HepG2 (cell line): ENCODE measurements around the gene PLA2G12A. TPM values are rescaled to one million over a fixed set of nuclear protein-coding genes. Genes with fewer than 3 reads are reported as not detected.

Source experiments
- NFE2 ChIP-seq: sonication (generic); formaldehyde crosslinking; IDR thresholded peaks from 2 replicates; pipeline ENCODE4 v1.4.0; 2020; ENCODE audit warnings: missing genetic modification reagents
- RFX5 ChIP-seq: IDR thresholded peaks from 2 replicates; pipeline ENCODE4 v1.6.1; 2011; ENCODE audit warnings: low read depth, low read length, improper control_type of control experiment
- SCMH1 ChIP-seq: sonication (generic); formaldehyde crosslinking; IDR thresholded peaks from 2 replicates; pipeline ENCODE4 v1.9.0; 2021; ENCODE audit warnings: missing genetic modification reagents, mild to moderate bottlenecking, borderline replicate concordance
- SRF ChIP-seq: IDR thresholded peaks from 2 replicates; pipeline ENCODE4 v1.6.1; 2011; ENCODE audit warnings: mild to moderate bottlenecking, low read depth, low read length, moderate library complexity
- TOPORS ChIP-seq: sonication (generic); formaldehyde crosslinking; IDR thresholded peaks from 2 replicates; pipeline ENCODE4 v1.8.0; 2023; ENCODE audit warnings: mild to moderate bottlenecking, missing genetic modification reagents
- ZNF33A ChIP-seq: sonication (generic); formaldehyde crosslinking; IDR thresholded peaks from 2 replicates; pipeline ENCODE4 v1.5.1; 2020; ENCODE audit warnings: missing genetic modification reagents, mild to moderate bottlenecking, moderate library complexity, borderline replicate concordance
- ZNF615 ChIP-seq: sonication (generic); formaldehyde crosslinking; IDR thresholded peaks from 2 replicates; pipeline ENCODE4 v1.5.0; 2020; ENCODE audit warnings: mild to moderate bottlenecking, missing genetic modification reagents, borderline replicate concordance
- ZNF850 ChIP-seq: sonication (generic); formaldehyde crosslinking; conservative IDR thresholded peaks from 2 replicates; pipeline ENCODE4 v1.9.0; 2021; ENCODE audit warnings: mild to moderate bottlenecking, missing genetic modification reagents
- polyA plus RNA-seq, 8 experiments: library from polyadenylated mRNA; depleted of rRNA in 3 of 8; stranded (reverse) in 7 of 8; unstranded in 1 of 8; fragments of >200 nt; fragmentation: Illumina TruSeq in 4 of 8; extraction: Trizol in 4 of 8; gene quantifications; 2 replicates each; pipeline versions ENCODE4 v1.2.1 to v1.2.3, GENCODE V29; 2011 to 2016; ENCODE audit warnings: low read depth in 4 of 8, missing spikeins in 1 of 8, mixed read lengths in 1 of 8; ENCODE audit not compliant: insufficient read depth in 1 of 8
- total RNA-seq, 5 experiments: library from RNA; depleted of rRNA; stranded (reverse); fragments of >200 nt; fragmentation: Illumina TruSeq; extraction: Trizol; gene quantifications; 2 replicates each; pipeline ENCODE4 v1.2.3, GENCODE V29; 2016; ENCODE audit warnings: low read depth in 1 of 5
- TF ChIP-seq, protein P1 (sequence below): sonication (generic); formaldehyde crosslinking; conservative IDR thresholded peaks from 2 replicates; pipeline ENCODE4 v1.8.1; 2023; ENCODE audit warnings: missing genetic modification reagents
- TF ChIP-seq, protein P2 (sequence below): sonication (generic); formaldehyde crosslinking; IDR thresholded peaks from 2 replicates; pipeline ENCODE4 v1.4.0; 2020; ENCODE audit warnings: mild to moderate bottlenecking, missing genetic modification reagents
- TF ChIP-seq, protein P3 (sequence below): sonication (generic); formaldehyde crosslinking; conservative IDR thresholded peaks from 2 replicates; pipeline ENCODE4 v1.8.0; 2022; ENCODE audit warnings: missing genetic modification reagents
- TF ChIP-seq, protein P4 (sequence below): IDR thresholded peaks from 2 replicates; pipeline ENCODE4 v1.4.0; 2020; ENCODE audit warnings: mild to moderate bottlenecking, missing genetic modification reagents
- TF ChIP-seq, protein P5 (sequence below): sonication (generic); formaldehyde crosslinking; IDR thresholded peaks from 2 replicates; pipeline ENCODE4 v1.5.0; 2020; ENCODE audit warnings: missing genetic modification reagents
- TF ChIP-seq, protein P6 (sequence below): sonication (generic); formaldehyde crosslinking; IDR thresholded peaks from 2 replicates; pipeline ENCODE4 v1.8.0; 2022; ENCODE audit warnings: mild to moderate bottlenecking, missing genetic modification reagents

The PLA2G12A gene
- total and polyA plus RNA-seq, 2 of the 13 experiments (the other 11 are each of a cell fraction or from before 2014, with no cell fraction given): 61.2 to 64.0 TPM

DNA sequence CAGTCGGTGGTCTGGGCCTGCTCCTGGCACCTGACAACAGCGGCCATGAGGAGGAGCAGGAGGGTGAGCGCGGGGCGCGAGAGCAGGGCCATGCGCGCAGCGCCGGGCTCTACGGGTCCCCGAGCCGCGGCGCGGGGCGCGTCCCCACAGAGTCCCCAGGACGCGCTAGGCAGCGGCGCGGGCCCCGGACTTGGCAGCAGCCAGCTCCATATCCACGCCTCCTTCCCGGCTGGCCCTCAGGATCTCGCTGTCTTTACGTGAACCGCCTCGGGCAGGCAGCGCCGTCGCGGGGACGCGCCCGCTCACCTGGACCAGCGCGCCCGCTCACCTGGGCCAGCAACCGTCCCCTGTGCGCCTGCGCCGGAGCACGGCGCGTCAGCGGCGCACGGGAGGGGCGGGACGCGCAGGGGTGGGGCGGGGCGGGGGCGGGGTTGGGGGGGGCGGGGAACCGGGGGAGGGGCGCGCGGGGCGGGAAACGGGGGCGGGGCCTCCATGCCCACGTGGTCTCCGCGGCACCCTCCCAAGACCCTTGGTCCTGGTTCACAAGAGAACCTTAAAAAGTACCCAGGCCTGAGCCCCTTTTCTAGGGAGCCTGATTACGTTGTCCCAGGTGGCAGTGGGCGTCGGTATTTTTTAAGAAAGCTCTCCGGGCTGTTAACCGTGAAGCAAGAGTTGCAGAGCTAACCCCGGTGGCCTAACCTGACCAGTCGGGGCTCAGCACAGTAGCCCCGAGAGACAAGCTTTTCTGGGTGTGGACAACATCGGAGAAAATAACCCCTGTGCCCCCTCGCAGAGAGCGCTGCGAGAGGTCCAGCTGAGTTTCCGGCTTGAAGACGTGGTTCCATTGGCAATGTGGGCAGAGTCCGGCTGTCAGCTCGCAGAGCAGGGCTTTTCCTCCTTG is at the start of gene PLA2G12A (continued):
- TF ChIP-seq, protein P1, sequence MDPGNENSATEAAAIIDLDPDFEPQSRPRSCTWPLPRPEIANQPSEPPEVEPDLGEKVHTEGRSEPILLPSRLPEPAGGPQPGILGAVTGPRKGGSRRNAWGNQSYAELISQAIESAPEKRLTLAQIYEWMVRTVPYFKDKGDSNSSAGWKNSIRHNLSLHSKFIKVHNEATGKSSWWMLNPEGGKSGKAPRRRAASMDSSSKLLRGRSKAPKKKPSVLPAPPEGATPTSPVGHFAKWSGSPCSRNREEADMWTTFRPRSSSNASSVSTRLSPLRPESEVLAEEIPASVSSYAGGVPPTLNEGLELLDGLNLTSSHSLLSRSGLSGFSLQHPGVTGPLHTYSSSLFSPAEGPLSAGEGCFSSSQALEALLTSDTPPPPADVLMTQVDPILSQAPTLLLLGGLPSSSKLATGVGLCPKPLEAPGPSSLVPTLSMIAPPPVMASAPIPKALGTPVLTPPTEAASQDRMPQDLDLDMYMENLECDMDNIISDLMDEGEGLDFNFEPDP (CRISPR knock-in tag): no peak
- TF ChIP-seq, protein P2, sequence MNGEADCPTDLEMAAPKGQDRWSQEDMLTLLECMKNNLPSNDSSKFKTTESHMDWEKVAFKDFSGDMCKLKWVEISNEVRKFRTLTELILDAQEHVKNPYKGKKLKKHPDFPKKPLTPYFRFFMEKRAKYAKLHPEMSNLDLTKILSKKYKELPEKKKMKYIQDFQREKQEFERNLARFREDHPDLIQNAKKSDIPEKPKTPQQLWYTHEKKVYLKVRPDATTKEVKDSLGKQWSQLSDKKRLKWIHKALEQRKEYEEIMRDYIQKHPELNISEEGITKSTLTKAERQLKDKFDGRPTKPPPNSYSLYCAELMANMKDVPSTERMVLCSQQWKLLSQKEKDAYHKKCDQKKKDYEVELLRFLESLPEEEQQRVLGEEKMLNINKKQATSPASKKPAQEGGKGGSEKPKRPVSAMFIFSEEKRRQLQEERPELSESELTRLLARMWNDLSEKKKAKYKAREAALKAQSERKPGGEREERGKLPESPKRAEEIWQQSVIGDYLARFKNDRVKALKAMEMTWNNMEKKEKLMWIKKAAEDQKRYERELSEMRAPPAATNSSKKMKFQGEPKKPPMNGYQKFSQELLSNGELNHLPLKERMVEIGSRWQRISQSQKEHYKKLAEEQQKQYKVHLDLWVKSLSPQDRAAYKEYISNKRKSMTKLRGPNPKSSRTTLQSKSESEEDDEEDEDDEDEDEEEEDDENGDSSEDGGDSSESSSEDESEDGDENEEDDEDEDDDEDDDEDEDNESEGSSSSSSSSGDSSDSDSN (CRISPR knock-in tag): peak; percentile 88
- TF ChIP-seq SRF (no peak), NFE2 (CRISPR knock-in tag) (no peak), ZNF33A (CRISPR knock-in tag) (no peak), ZNF850 (CRISPR knock-in tag) (no peak), TOPORS (CRISPR knock-in tag) (peak; percentile 93), RFX5 (no peak), ZNF615 (CRISPR knock-in tag) (no peak), SCMH1 (CRISPR knock-in tag) (no peak)
- TF ChIP-seq, protein P3, sequence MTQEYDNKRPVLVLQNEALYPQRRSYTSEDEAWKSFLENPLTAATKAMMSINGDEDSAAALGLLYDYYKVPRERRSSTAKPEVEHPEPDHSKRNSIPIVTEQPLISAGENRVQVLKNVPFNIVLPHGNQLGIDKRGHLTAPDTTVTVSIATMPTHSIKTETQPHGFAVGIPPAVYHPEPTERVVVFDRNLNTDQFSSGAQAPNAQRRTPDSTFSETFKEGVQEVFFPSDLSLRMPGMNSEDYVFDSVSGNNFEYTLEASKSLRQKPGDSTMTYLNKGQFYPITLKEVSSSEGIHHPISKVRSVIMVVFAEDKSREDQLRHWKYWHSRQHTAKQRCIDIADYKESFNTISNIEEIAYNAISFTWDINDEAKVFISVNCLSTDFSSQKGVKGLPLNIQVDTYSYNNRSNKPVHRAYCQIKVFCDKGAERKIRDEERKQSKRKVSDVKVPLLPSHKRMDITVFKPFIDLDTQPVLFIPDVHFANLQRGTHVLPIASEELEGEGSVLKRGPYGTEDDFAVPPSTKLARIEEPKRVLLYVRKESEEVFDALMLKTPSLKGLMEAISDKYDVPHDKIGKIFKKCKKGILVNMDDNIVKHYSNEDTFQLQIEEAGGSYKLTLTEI (CRISPR knock-in tag): no peak
- TF ChIP-seq, protein P4, sequence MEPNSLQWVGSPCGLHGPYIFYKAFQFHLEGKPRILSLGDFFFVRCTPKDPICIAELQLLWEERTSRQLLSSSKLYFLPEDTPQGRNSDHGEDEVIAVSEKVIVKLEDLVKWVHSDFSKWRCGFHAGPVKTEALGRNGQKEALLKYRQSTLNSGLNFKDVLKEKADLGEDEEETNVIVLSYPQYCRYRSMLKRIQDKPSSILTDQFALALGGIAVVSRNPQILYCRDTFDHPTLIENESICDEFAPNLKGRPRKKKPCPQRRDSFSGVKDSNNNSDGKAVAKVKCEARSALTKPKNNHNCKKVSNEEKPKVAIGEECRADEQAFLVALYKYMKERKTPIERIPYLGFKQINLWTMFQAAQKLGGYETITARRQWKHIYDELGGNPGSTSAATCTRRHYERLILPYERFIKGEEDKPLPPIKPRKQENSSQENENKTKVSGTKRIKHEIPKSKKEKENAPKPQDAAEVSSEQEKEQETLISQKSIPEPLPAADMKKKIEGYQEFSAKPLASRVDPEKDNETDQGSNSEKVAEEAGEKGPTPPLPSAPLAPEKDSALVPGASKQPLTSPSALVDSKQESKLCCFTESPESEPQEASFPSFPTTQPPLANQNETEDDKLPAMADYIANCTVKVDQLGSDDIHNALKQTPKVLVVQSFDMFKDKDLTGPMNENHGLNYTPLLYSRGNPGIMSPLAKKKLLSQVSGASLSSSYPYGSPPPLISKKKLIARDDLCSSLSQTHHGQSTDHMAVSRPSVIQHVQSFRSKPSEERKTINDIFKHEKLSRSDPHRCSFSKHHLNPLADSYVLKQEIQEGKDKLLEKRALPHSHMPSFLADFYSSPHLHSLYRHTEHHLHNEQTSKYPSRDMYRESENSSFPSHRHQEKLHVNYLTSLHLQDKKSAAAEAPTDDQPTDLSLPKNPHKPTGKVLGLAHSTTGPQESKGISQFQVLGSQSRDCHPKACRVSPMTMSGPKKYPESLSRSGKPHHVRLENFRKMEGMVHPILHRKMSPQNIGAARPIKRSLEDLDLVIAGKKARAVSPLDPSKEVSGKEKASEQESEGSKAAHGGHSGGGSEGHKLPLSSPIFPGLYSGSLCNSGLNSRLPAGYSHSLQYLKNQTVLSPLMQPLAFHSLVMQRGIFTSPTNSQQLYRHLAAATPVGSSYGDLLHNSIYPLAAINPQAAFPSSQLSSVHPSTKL (CRISPR knock-in tag): peak; percentile 43; the same call in 1 of the 2 replicates
- TF ChIP-seq, protein P5, sequence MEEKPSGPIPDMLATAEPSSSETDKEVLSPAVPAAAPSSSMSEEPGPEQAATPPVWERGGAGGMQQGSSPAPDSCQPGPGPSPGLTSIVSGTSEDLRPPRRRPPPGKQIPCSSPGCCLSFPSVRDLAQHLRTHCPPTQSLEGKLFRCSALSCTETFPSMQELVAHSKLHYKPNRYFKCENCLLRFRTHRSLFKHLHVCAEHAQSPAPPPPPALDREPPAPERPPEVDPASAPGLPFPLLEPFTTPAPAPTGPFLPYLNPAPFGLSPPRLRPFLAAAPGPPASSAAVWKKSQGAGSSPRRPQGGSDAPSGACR: no peak
- TF ChIP-seq, protein P6, sequence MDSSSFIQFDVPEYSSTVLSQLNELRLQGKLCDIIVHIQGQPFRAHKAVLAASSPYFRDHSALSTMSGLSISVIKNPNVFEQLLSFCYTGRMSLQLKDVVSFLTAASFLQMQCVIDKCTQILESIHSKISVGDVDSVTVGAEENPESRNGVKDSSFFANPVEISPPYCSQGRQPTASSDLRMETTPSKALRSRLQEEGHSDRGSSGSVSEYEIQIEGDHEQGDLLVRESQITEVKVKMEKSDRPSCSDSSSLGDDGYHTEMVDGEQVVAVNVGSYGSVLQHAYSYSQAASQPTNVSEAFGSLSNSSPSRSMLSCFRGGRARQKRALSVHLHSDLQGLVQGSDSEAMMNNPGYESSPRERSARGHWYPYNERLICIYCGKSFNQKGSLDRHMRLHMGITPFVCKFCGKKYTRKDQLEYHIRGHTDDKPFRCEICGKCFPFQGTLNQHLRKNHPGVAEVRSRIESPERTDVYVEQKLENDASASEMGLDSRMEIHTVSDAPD: peak; percentile 16; the same call in 1 of the 2 replicates
